ENCODE data around the gene RPL35A. TPM values are rescaled to one million over a fixed set of nuclear protein-coding genes. Genes with fewer than 3 reads are reported as not detected.

RPL35A gene
- total RNA-seq, 1 experiment from 2014 or later: 1,880 TPM

GRCh38 chr3:197983076-197983475 lies 33.1 kb downstream of the RPL35A start:
- Histone ChIP-seq H3K9me2 (ENCODE audit: insufficient read depth) (no peaks in the 10 kb centered on the region), H3K9me3 (ENCODE audit: insufficient read depth, low read depth) (no peaks in the 10 kb centered on the region), H4K20me1 (ENCODE audit: insufficient read depth) (no peaks in the 10 kb centered on the region), H3K4me3 (no peak overlapping the region), H3K27ac (no peak overlapping the region), H2AFZ (no peak overlapping the region), H3F3A (ENCODE audit: insufficient read depth, low read depth) (no peaks in the 10 kb centered on the region), H3K27me3 (ENCODE audit: insufficient read depth, low read depth) (no peaks in the 10 kb centered on the region), H3K4me1 (replicated peaks; ENCODE audit: insufficient read depth) (no peaks in the 10 kb centered on the region), H3K36me3 (ENCODE audit: low read depth) (no peaks in the 10 kb centered on the region; the same call in 1 of the 2 replicates), H3K4me2 (no peak overlapping the region), H3K79me2 (ENCODE audit: low read depth) (no peaks in the 10 kb centered on the region)
- TF ChIP-seq, protein P1, sequence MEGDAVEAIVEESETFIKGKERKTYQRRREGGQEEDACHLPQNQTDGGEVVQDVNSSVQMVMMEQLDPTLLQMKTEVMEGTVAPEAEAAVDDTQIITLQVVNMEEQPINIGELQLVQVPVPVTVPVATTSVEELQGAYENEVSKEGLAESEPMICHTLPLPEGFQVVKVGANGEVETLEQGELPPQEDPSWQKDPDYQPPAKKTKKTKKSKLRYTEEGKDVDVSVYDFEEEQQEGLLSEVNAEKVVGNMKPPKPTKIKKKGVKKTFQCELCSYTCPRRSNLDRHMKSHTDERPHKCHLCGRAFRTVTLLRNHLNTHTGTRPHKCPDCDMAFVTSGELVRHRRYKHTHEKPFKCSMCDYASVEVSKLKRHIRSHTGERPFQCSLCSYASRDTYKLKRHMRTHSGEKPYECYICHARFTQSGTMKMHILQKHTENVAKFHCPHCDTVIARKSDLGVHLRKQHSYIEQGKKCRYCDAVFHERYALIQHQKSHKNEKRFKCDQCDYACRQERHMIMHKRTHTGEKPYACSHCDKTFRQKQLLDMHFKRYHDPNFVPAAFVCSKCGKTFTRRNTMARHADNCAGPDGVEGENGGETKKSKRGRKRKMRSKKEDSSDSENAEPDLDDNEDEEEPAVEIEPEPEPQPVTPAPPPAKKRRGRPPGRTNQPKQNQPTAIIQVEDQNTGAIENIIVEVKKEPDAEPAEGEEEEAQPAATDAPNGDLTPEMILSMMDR (conservative IDR thresholded peaks at IDR 0.05): no peak
- TF ChIP-seq EZH2 (IDR thresholded peaks at IDR 0.05; ENCODE audit: low read depth): no peak
- no TSS peak for BruUV-seq (replicated peaks)
- intact Hi-C loops (cut with micrococcal nuclease; ENCODE audit: unreplicated experiment): no loop called here
- CTCF ChIA-PET: no interaction called here
- POLR2A ChIA-PET (ENCODE audit: unreplicated experiment): no interaction called here
- peak in 1 of 2 experiments; percentile 17 for DNase-seq

GRCh38 chr3:197989651-197990050 lies 39.7 kb downstream of the RPL35A start:
- no TSS peak for BruUV-seq (replicated peaks)
- no peak overlapping the region for H3K27ac ChIP-seq
- intact Hi-C loops (cut with micrococcal nuclease; ENCODE audit: unreplicated experiment): no loop called here
- no peaks in the 10 kb centered on the region for H3K27me3 ChIP-seq (ENCODE audit: insufficient read depth, low read depth)
- no peak overlapping the region for H3K4me3 ChIP-seq
- no peak overlapping the region for H3K4me2 ChIP-seq
- H3K4me1 ChIP-seq (replicated peaks; ENCODE audit: insufficient read depth): no peaks in the 10 kb centered on the region
- POLR2A ChIA-PET (ENCODE audit: unreplicated experiment): interaction anchor here (0.6 kb wide), 1 partner anchor 10 kb away, joined by 5 read pairs; no protein-coding TSS in a partner anchor
- H3K79me2 ChIP-seq (ENCODE audit: low read depth): no peaks in the 10 kb centered on the region
- no peaks in the 10 kb centered on the region; the same call in 1 of the 2 replicates for H4K20me1 ChIP-seq (ENCODE audit: insufficient read depth)
- H3K9me3 ChIP-seq (ENCODE audit: insufficient read depth, low read depth): no peaks in the 10 kb centered on the region
- CTCF ChIA-PET: no interaction called here
- H3K9me2 ChIP-seq (ENCODE audit: insufficient read depth): no peaks in the 10 kb centered on the region
- H3K36me3 ChIP-seq (ENCODE audit: low read depth): peaks cover 14% of the 10 kb centered on the region; the same call in 1 of the 2 replicates
- H3F3A ChIP-seq (ENCODE audit: insufficient read depth, low read depth): no peaks in the 10 kb centered on the region; the same call in 1 of the 2 replicates
- TF ChIP-seq, protein P1 (conservative IDR thresholded peaks at IDR 0.05): no peak
- no peak for TF ChIP-seq EZH2 (IDR thresholded peaks at IDR 0.05; ENCODE audit: low read depth)
- H2AFZ ChIP-seq: no peak overlapping the region
- DNase-seq: peak in 1 of 2 experiments; percentile 25

DNA sequence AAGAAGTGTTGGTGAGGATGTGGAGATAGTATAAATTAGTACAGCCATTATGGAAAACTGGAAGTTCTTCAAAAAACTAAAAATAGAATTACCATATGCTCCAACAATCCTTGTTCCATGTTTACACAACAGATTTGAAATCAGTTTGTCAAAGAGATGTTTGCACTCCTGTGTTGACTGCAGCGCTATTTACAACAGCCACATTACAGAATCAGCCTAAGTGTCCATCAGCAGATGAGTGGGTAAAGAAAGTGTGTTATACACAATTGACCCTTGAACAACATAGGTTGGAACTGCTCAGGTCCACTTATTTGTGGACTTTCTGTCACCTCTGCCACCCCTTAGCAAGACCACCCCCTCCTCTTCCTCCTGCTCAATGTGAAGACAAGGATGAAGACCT lies 44.7 kb downstream of the RPL35A start:
- Histone ChIP-seq H3F3A (ENCODE audit: insufficient read depth, low read depth) (no peaks in the 10 kb centered on the region; the same call in 1 of the 2 replicates), H2AFZ (no peak overlapping the region), H3K4me3 (no peak overlapping the region), H3K9me3 (ENCODE audit: insufficient read depth, low read depth) (no peaks in the 10 kb centered on the region), H4K20me1 (ENCODE audit: insufficient read depth) (no peaks in the 10 kb centered on the region; the same call in 1 of the 2 replicates), H3K27ac (no peak overlapping the region), H3K4me2 (no peak overlapping the region), H3K9me2 (ENCODE audit: insufficient read depth) (no peaks in the 10 kb centered on the region), H3K4me1 (replicated peaks; ENCODE audit: insufficient read depth) (no peaks in the 10 kb centered on the region), H3K79me2 (ENCODE audit: low read depth) (no peaks in the 10 kb centered on the region), H3K27me3 (ENCODE audit: insufficient read depth, low read depth) (no peaks in the 10 kb centered on the region), H3K36me3 (ENCODE audit: low read depth) (peaks cover 14% of the 10 kb centered on the region; the same call in 1 of the 2 replicates)
- no TSS peak for BruUV-seq (replicated peaks)
- no peak for DNase-seq
- TF ChIP-seq EZH2 (IDR thresholded peaks at IDR 0.05; ENCODE audit: low read depth): no peak
- TF ChIP-seq, protein P1 (conservative IDR thresholded peaks at IDR 0.05): no peak
- intact Hi-C loops (cut with micrococcal nuclease; ENCODE audit: unreplicated experiment): no loop called here
- ChIA-PET POLR2A (ENCODE audit: unreplicated experiment) (no interaction called here), CTCF (no interaction called here)
